Right lobe of liver (tissue), 6 donors: ENCODE results near the gene NR3C2. TPM values are rescaled to one million over a fixed set of nuclear protein-coding genes. Genes with fewer than 3 reads are reported as not detected.

Source experiments
- ATAC-seq, 4 donors: fragments of 200-7000 bp; cut with Tn5 transposase; one replicate each; pipeline ENCODE4 v1.9.1; 2020; ENCODE audit warnings: mild to moderate bottlenecking in 4 of 4, moderate library complexity in 4 of 4
- DNase-seq, 3 donors: peaks; one replicate each; pipeline ENCODE4 v3.0.0-alpha.2; 2020
- H3K27ac ChIP-seq, 3 donors: fragments of 200-600 bp; one replicate each; pipeline ENCODE4 v1.8.0; 2022
- H3K27me3 ChIP-seq, 2 donors: fragments of 200-600 bp; one replicate each; pipeline ENCODE4 v1.8.0; 2022
- H3K36me3 ChIP-seq, 4 donors: fragments of 200-600 bp; sonication (generic) in 1 of 4; one replicate each; pipeline versions ENCODE4 v1.5.1 to v1.8.0; 2017 to 2022; ENCODE audit warnings: control low read depth in 1 of 4
- H3K4me1 ChIP-seq, 4 donors: fragments of 200-600 bp; sonication (generic) in 1 of 4; one replicate each; pipeline versions ENCODE4 v1.5.1 to v1.8.0; 2017 to 2022; ENCODE audit warnings: control low read depth in 1 of 4
- H3K4me3 ChIP-seq, 3 donors: fragments of 200-600 bp; one replicate each; pipeline ENCODE4 v1.8.0; 2022
- H3K9me3 ChIP-seq, 4 donors: fragments of 200-600 bp; sonication (generic) in 1 of 4; one replicate each; pipeline versions ENCODE4 v1.5.1 to v1.8.0; 2017 to 2022; ENCODE audit warnings: control low read depth in 1 of 4
- CTCF ChIP-seq, 4 donors: fragments of 200-600 bp in 3 of 4; fragments of 450-650 bp in 1 of 4; IDR thresholded peaks; one replicate each; pipeline versions ENCODE4 v1.5.1 to v1.8.0; 2016 to 2022; ENCODE audit warnings: antibody characterized with exemption in 4 of 4, mild to moderate bottlenecking in 2 of 4
- POLR2A ChIP-seq: fragments of 450-650 bp; IDR thresholded peaks from one replicate; pipeline ENCODE4 v1.6.1; 2017; ENCODE audit warnings: antibody characterized with exemption, mild to moderate bottlenecking
- WGBS: methylation state at CpG from one replicate; pipeline ENCODE4 v1.1.6; 2018; ENCODE audit warnings: low coverage, low lambda C conversion rate; ENCODE audit not compliant: insufficient coverage; ENCODE audit errors: missing lambda C conversion rate; 5-methylcytosine and 5-hydroxymethylcytosine counted together
- intact Hi-C, 2 donors: fragments of 100-400 bp; cut with DNase I; formaldehyde crosslinking; loops; one replicate each; pipeline versions ENCODE4 v1.11.2 to v1.14.1; 2022
- total RNA-seq, 6 experiments: library from RNA; depleted of rRNA in 2 of 6; stranded (reverse); fragments of >200 nt in 2 of 6; fragmentation: NEBNext Ultra II Directional in 3 of 6; extraction: Animal tissue kit (Norgen Biotek cat#: 25700) in 3 of 6; gene quantifications; one replicate each; pipeline versions ENCODE4 v1.1.0 to v1.2.4, GENCODE V29; 2016 to 2023
- donor health status: DM: no; HTN: yes; CAD: no.
- donor health status: DM: no; HTN: no; CAD: no.
- donor health status: DM: no; HTN: no; CAD: no.
- donor health status: DM: no; HTN: yes; CAD: no.
- donor health status: DM: no; HTN: yes; CAD: no.

NR3C2 gene
- total RNA-seq, 6 experiments from 2014 or later = 4.8 to 15.9 (median 8.9) TPM

GRCh38 chr4:148204892-148205291 is 237.3 kb downstream of the NR3C2 start:
- DNase-seq = no peak
- no peaks in the 10 kb centered on the region for H3K36me3 ChIP-seq

GRCh38 chr4:148204171-148204570 is 238.0 kb downstream of the NR3C2 start:
- Histone ChIP-seq H3K4me1 (peaks cover 0 to 5% (median 0%) of the 10 kb centered on the region in 4 donors), H3K36me3 (no peaks in the 10 kb centered on the region), H3K27ac (peak overlapping the region; percentile 55 to 67 (median 67)), H3K27me3 (no peaks in the 10 kb centered on the region), H3K4me3 (no peak overlapping the region), H3K9me3 (no peaks in the 10 kb centered on the region)
- DNase-seq = no peak
- intact Hi-C loops = no loop called here
- ATAC-seq = no peak
- TF ChIP-seq POLR2A (no peak), CTCF (IDR thresholded peaks at IDR 0.05) (no peak)
- 69% methylated on average over 3 of the region's 3 CpGs for WGBS

More at GRCh38 chr4:148204892-148205291, 237.3 kb downstream of the NR3C2 start:
- H3K9me3 ChIP-seq = no peaks in the 10 kb centered on the region
- H3K27ac ChIP-seq = peak overlapping the region in 2 of 3 donors; percentile 6 to 67
- no peak for TF ChIP-seq CTCF (IDR thresholded peaks at IDR 0.05)
- TF ChIP-seq POLR2A = no peak
- WGBS = 54% methylated on average over 1 of the region's 1 CpG
- peak; percentile 49 to 65 (median 54) for ATAC-seq
- H3K4me1 ChIP-seq = peaks cover 0 to 5% (median 0%) of the 10 kb centered on the region in 4 donors
- intact Hi-C loops = no loop called here
- H3K4me3 ChIP-seq = no peak overlapping the region
- no peaks in the 10 kb centered on the region for H3K27me3 ChIP-seq

- no peak for TF ChIP-seq POLR2A
- TF ChIP-seq CTCF (IDR thresholded peaks at IDR 0.05) = no peak
- H3K36me3 ChIP-seq = no peaks in the 10 kb centered on the region
- WGBS = 17% methylated on average over 14 of the region's 14 CpGs
- intact Hi-C loops = no loop called here
- H3K9me3 ChIP-seq = no peaks in the 10 kb centered on the region
- no peaks in the 10 kb centered on the region for H3K27me3 ChIP-seq
- DNase-seq = peak in 1 of 3 donors; percentile 59
- peak overlapping the region; percentile 55 to 67 (median 67) for H3K27ac ChIP-seq
- ATAC-seq = peak; percentile 92 to 95 (median 92)
- H3K4me3 ChIP-seq = no peak overlapping the region
- H3K4me1 ChIP-seq = peaks cover 0 to 5% (median 0%) of the 10 kb centered on the region in 4 donors
Measured at GRCh38 chr4:148203056-148203898, 238.9 kb downstream of the NR3C2 start.

- no peaks in the 10 kb centered on the region for H3K36me3 ChIP-seq
- WGBS = 96% methylated on average over 3 of the region's 3 CpGs
- H3K9me3 ChIP-seq = no peaks in the 10 kb centered on the region
- intact Hi-C loops = no loop called here
- no peak for DNase-seq
- no peaks in the 10 kb centered on the region for H3K27me3 ChIP-seq
- peaks cover 0 to 5% (median 0%) of the 10 kb centered on the region in 4 donors for H3K4me1 ChIP-seq
- no peak overlapping the region for H3K27ac ChIP-seq
- no peak for ATAC-seq
- H3K4me3 ChIP-seq = no peak overlapping the region
- no peak for TF ChIP-seq POLR2A
- no peak for TF ChIP-seq CTCF (IDR thresholded peaks at IDR 0.05)
Measured at GRCh38 chr4:148200960-148201359, 241.3 kb downstream of the NR3C2 start.
